GM21423 (cell line): Measurements from ENCODE around the gene SMNDC1.
"Not testable (repeated sequence)": the region's sequence is repeated elsewhere in the genome, so short reads cannot be mapped to it uniquely, and the experiment has no call there.

Source experiments
- ATAC-seq: cut with Tn5 transposase; IDR thresholded peaks from one replicate; pipeline ENCODE4 v1.9.1; 2021; ENCODE audit warnings: mild to moderate bottlenecking, moderate library complexity; ENCODE audit not compliant: unreplicated experiment

SMNDC1 gene

DNA sequence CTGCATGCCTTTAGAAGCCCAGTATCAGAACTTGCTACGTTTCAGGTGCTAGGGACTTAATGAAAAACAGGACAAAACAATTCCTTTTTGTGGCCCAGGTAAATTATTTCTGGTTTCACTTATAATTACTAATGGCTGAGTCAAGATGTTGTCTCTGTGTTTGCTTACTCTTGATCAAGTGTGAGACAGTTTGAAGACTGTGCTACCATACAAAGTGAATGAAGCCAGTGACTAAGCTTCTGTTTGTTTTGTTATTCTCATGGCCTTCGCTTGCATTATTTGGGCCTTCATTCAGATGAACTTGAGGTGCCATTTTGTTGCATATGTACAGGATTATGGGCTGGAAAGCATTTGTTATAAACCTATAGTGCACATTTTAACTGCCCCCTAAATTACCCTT is 17.9 kb downstream of the SMNDC1 start:
- ATAC-seq = no peak

DNA sequence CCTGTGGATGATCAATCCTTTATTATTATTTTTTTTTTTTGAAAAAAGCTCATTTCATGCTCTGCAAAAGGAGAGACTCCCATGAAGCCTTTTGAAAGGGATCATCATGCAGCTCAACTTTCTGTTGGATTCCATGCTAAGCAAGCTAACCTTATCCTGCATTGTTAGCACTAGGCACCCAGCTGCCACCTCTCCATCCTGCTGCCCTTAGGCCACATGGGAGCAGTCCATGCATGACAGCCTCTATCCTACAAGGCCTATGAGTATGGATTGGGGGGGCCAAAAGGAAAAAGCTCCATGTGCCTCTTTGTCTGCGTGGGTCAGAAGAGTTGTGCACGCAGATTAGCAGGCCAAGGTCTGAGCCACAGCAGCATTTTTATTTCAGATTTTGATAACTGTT is 19.2 kb downstream of the SMNDC1 start:
- ATAC-seq = no peak

DNA sequence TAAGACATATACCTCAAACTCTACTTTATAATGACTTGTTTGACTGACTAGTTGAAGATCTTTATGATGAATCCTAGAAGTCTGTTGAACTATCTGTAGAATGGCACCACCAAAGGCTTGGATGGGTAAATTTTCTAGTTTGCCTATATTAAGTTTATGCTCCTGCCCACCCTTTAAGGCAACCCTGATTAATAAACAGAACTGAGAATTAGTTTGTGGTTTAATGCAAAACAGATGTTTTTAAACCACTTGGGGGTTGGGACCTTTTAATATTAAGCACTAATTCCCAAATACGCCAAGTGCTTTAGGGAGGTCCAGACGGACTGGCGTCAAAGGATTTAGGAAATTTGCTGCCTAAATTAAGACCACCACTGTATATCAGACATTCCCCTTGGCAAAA is 20.5 kb downstream of the SMNDC1 start:
- ATAC-seq = no peak

DNA sequence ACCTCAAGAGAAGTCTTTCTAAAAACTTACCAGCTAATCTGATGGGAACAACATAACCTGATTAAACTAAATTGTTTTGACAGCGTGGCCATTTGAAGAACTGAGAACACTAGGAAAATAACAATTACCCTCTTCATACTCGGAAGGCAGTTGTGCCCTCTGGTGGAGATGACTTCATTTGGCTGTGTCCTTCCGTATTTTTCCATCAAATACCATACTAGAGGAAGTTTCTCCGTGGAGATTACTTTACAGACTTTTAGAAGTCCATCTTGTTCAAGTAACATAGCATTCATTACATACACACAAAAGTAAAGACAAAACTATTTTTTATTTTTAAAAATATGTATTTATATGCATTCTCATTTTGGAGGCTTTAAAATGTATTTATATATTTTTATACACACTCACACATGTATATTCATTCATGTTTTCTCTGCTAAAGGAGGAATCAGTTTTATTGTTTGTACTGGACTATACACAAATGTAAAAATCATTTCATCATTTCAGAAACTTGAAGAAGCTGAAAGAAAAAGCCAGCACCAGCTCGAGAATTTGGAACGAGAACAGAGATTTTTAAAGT is 25.2 kb downstream of the SMNDC1 start:
- no peak for ATAC-seq

DNA sequence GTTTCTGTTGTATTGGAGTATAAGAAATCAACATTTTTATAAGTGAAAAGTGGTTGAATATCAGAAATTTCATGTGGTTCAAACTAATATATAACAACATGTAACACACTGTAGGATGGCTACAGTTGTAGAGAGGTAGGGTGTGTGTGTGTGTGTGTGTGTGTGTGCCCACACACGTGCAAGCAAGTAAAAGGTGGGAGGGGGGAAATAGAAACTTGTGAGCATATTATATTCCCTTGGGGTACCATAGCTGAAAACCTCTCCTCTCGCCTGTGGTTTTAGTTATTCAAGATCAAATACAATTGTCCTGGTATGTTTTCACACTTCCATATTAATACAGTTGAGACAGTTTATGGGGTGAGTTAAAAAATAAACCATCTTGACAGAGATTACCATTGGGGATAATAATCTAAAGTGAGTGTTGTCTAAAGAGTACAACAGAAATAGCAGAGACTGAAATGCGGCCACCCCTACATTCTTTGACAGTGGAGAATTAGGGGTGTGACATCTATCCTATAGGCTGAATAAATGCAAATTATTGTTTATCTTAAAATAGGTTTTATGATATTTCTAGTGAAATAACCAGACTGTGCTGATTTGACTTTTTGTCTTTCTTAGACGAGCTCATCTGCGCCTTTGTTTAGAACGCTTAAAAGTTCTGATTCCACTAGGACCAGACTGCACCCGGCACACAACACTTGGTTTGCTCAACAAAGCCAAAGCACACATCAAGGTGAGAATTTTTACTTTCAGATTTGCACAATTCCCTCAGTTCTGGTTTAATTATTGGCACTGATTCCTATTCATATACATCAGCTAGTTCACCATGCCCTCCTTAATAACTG is 25.9 kb downstream of the SMNDC1 start:
- ATAC-seq = no peak

DNA sequence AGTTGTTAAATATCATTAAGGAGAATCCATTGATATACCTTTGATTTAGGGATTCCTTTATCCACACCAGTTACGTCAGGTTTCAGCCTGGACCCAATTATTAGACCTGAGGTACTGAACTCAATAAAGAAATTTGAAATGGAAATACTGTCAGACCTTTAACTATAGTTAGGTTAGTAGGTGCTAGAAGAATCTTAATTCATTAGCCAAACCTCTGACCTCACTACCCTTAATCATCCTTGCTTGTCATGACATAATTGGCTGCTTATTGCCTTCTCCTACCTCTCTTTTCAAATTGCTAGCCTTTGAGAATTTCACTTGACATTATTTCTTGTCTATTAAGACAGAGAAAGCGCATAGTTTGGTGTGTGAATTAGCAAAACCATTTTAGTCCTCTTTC is 27.1 kb downstream of the SMNDC1 start:
- no peak for ATAC-seq

DNA sequence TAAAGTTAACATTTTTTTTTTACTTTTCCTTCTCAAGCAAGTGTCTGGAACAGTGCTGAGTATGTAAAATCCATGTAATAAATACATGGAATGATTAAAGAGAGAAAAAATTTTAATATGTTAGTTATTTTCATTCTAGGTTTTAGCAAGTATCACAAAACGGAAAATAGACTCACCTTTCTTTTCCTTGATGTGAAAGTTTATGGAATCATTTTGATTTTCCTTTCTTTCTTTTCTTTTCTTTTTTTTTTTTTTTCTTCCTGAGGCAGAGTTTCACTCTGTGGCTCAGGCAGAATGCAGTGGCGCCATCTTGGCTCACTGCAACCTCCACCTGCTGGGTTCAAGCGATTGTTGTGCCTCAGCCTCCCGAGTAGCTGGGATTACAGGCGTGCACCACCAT is 28.1 kb downstream of the SMNDC1 start:
- no peak for ATAC-seq

DNA sequence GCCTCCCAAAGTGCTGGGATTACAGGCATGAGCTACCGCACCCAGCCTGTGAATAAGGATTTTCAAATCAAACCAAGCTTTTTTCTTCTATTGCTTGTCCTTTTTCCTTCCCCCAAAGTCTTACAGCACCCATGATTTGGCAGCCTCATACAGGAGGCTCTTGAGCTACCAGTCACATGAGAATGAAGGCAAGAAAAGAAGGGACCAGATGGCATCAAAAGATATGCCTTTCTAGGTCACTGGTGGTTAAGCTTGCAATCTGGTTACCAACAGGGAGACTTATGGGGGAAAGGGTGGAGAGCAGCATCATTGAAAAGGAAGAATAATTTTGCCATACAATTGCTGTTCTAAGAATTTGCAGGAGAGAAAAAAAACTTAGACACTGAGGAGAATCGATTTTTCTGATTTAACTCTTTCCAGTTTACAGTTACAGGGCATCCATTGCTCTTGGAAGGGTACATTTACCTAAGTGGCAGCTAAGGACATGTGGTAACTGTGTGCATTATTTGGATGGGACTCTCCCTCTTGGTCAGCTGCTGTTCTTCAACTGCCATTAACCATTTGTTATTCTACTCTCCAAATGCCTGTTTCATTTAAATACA is 29.5 kb downstream of the SMNDC1 start:
- ATAC-seq = no peak

DNA sequence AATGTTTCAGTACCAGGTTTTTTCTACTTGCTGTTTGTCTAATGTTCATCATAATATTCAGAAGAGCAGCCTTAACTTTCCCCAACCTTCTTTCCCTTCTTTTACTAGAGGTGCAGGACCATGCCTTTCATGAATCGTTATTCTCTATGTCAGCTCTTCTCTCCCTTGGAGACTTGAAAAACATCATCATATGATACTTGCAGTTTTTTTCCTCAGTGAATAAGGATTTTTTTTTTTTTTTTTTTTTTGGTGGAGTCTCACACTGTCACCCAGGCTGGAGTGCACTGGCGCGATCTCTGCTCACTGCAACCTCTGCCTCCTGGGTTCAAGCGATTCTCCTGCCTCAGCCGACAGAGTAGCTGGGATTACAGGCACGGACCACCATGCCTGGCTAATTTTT is 30.1 kb downstream of the SMNDC1 start:
- ATAC-seq = no peak

DNA sequence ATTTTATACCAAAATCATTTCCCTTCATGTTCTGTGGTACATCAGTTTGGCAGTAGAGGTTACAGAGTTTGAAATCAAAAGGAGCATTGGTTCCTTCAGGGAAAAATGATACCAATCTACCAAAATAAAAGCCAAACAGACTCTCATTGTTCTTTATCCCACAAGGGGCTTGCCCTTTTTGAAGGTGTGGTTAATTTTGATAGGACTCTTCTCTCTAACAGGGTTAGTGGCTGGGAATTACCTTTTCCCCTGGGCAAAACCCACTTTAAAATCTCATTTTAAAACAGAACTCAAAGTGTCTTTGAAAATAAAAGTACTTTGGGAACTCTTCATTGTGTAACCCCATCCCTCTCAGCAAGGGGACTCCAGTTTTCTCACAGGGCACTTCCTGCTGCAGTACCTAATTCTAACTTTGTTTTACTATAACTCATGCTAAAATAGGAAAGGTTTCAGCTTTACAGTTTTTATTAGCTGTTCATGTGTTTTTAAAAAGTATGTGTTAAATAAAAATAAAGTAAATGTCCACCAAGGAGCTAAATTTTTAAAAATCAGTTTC is 30.6 kb downstream of the SMNDC1 start:
- no peak for ATAC-seq

DNA sequence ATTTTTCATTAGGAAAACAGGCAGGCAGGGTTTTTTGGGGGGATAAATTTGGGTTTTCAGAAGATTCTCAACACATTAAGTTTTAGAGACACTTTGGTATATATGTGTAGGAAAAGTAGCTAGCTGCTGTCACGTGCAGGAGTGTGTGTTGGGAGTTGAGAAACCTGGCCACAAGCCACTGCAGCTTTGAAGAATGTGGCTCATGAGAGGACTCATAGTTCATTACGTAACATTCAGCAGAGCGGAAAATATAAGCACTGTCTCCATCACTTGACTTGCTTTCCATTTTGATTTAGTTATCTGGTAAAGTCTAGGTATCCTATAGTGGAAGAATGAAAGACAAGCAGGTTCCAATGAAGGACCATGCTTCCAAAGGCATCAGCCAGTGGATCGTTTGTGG is 31.2 kb downstream of the SMNDC1 start:
- ATAC-seq = no peak

DNA sequence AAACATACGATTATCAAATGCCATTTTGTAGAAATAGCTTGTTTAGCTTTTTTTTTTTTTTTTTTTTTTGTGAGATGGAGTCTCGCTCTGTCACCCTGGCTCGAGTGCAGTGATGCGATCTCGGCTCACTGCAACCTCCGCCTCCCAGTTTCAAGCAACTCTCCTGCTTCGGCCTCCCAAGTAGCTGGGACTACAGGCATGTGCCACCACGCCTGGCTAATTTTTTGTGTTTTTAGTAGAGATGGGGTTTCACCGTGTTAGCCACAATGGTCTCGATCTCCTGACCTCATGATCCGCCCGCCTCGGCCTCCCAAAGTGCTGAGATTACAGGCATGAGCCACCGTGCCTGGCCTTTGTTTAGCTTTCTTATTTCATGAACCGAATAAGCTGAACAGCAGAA is 31.7 kb downstream of the SMNDC1 start:
- ATAC-seq = not testable (repeated sequence)

DNA sequence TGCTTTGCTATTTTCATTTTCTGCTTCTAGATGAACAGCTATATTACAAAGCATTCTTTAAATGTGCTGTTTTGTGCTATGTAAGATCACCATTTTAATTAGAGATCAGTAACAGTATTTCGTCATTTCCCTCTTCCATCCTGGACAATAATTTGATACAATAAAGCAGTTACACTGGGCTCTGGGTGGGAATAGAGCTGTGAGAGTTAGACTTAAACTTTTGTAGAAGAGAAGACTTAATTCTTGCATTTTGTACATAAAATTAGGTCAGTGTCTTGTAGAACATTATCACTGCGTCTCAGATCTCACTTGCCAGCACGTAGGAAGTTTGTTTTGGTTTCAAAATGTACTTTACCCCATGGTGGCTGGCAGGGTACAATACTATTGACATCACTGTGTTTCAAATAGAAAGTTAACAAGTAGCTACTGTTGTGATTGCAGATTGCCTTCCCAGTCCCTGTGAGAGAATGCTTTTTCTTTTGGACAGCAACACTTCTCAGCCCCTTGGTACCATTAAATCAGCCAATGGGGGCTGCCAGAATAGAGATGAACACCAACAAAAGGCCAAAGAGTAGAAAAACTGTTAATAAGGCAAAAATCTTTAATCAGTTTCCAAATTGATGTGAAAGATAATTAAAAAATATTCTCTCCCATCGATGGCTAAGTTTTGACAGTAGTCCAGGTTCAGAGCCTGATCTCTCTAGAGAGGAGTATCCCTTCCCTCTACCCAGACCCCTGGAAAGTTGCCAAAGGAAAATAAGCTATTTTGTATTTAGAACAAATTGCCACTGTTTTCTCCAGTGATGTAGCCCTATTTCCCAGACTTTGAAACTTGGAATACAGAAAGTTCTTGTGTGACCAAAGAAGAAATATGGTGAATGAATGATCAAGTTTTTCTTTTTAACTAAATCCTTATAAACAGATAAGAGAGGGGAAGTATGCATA is 35.1 kb downstream of the SMNDC1 start:
- no peak for ATAC-seq

DNA sequence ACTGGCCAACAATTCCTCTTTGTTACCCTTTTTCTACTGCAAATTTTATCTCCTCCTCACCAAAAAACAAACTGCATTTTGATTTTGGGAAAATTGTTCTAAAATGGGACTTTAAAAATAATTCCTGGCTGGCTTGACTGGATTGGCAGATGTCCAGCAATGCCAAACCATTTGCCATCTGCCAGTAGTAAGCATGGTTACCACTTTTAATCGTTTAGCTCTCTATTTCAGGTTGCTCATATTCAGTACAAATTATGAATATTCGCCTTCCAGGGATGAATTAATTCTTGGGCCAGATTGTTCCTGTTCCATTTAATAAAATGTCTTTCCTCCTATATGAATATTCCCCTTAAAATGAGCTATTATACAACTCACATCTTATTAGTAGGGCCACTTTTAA is 35.7 kb downstream of the SMNDC1 start:
- no peak for ATAC-seq

DNA sequence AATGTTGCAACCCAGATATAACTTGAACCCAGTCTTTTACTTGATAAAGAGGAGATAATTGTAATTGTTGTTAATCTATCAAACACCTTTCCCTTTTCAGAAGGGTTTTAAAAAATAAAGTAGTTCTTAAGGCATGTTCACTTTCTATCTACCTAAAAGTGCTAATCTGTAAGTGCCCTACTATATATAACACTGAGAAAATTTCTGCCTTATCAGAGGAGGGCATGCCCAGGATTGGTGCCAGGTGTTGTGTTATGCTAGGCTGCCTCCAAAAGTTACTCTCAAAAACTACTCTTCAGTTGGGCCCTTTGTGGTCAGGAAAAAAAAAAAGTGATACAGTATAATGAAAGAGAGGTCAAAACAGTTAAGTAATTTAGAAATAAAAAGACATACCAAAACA is 36.3 kb downstream of the SMNDC1 start:
- ATAC-seq = peak; percentile 40

DNA sequence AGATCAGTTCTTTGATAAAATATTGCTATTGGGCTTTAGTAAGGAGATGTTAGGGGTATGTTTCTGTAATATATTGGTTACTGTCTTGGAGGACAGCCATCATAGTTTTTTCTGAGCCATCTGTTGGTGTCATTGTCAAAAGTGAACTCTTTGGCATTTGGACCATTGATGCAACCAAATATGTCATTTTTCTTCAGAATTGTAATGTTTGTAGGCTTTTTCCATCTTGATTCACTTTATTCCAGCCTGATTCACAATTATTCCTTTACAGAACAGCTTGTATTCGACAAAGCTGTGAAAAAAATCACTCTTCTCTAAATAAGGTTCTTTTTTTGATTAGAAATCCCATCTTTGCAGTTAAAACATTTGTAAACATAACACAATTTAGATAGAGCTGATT is 37.4 kb downstream of the SMNDC1 start:
- ATAC-seq = no peak

DNA sequence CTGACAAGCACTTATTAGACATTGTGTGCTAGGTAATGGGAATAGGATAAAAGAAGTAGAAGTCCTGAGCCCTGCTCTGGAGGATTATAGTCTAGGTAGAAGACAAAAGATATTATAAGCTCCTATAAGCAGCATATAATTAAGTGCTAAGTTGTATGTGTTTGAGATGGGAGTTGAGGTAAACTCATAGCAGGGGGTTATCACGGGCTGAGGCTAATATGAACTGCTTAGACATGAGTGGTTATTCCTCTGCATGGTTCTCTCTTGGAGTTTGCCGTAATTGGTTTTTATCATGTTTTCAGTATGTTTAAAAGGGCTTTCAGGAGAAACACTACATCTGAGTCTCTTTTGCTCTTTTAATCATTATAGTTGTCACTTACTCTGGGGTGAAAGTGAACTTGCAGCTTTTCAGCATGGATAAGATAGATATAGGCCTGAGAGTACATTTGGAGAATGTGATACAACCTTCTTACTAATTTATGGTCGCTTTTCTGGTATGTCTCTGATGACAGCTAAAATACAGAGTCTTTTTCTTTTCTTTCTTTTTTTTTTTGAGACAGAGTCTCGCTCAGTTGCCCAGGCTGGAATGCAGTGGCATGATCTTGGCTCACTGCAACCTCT is 39.0 kb downstream of the SMNDC1 start:
- ATAC-seq = no peak

DNA sequence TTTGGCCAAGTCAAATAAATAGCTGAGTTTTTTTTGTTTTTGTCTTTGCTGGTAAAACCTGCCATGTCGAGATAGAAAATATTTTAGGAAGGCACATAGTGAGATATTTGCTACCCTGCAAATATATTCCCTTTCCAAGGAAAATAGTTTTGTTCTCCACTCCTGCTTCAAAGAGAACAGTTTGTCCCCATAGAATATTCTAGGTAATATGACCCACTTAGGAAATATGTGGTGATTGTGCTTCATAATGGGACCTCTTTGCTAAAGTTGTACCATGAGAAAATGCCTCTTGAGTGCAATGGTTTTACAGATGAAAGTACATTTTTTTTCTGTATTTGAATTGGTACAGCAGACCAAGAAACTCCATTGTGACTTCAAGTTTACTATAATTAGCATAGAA is 41.6 kb downstream of the SMNDC1 start:
- no peak for ATAC-seq

DNA sequence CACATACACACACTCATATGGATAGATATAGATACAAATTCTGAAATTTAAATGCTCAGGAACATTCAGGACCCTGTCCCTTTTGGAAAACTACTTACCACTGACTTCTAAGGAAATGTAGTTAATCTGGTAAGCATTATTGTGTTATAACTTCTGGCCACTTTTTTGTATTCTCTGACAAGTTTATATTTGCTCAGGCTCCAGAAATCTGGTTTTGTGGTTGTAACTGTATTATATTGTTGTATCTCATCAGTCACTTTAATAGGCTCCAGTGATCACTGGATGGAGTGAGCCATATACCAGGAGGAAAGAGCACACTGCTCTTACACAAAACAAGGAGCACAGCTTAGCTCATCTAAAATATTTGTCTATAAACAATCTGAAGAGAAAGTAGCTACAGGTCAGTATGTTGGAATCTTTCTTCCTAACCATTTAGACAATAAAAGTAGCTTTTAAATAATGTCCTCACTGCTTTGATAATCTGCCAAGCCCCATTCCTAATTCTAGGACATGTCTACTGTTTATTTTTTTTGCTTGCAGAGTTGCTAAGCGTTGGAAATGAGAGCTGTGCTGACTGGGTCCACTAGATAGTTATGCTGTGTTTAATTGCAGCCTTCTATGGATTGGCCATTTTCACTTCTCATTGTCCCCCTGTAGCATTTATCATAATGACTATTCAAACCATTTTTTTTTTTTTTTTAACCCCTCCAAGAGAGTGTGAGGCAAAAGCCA is 43.8 kb downstream of the SMNDC1 start:
- no peak for ATAC-seq

DNA sequence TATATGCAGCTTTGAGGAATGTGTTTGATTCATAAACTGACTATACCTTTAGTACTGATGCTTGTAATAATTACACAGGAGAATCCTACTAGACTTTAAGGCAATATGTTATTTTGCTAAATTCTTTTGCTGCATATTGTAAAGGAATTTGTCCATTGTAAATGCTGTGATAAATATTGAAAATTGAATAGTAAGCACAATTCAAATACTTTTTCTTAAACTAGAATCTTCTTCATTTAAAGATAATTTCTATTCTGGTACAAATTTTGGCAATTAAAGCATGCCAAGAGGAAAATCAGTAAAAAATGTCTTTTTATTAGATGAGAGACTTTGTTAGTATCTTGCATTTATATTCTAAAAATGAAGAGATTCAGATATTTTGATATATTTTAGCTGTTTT is 45.4 kb downstream of the SMNDC1 start:
- no peak for ATAC-seq
